Effector CD4-positive, alpha-beta T cell (primary cell): ENCODE measurements around the gene PSMD14.

Source experiments
- DNase-seq: peaks from one replicate; pipeline ENCODE4 v3.0.0-alpha.2; 2020

The PSMD14 gene

GRCh38 chr2:161420406-161421074 is 112.3 kb downstream of the PSMD14 start:
- DNase-seq = no peak

- no peak for DNase-seq
These were observed 113.5 kb downstream of the PSMD14 start for GRCh38 chr2:161421686-161422085.

GRCh38 chr2:161422816-161423403 is 114.7 kb downstream of the PSMD14 start:
- no peak for DNase-seq

GRCh38 chr2:161423421-161424393 is 115.5 kb downstream of the PSMD14 start:
- no peak for DNase-seq

GRCh38 chr2:161424394-161424769 is 116.2 kb downstream of the PSMD14 start:
- no peak for DNase-seq

- no peak for DNase-seq
These were observed 116.9 kb downstream of the PSMD14 start for GRCh38 chr2:161424891-161425727.

GRCh38 chr2:161425728-161426454 is 117.7 kb downstream of the PSMD14 start:
- DNase-seq = no peak

GRCh38 chr2:161426455-161426921 is 118.3 kb downstream of the PSMD14 start:
- DNase-seq = no peak

GRCh38 chr2:161426922-161427663 is 118.9 kb downstream of the PSMD14 start:
- DNase-seq = no peak

- DNase-seq = no peak
These were observed 119.7 kb downstream of the PSMD14 start for GRCh38 chr2:161427664-161428587.

GRCh38 chr2:161430386-161430785 is 122.2 kb downstream of the PSMD14 start:
- no peak for DNase-seq

- DNase-seq = no peak
These were observed 123.9 kb downstream of the PSMD14 start for GRCh38 chr2:161432107-161432506.

- no peak for DNase-seq
These were observed 125.9 kb downstream of the PSMD14 start for GRCh38 chr2:161434118-161434517.

- DNase-seq = no peak
These were observed 128.2 kb downstream of the PSMD14 start for GRCh38 chr2:161436411-161436810.

GRCh38 chr2:161438598-161438997 is 130.4 kb downstream of the PSMD14 start:
- no peak for DNase-seq

- no peak for DNase-seq
These were observed 136.9 kb downstream of the PSMD14 start for GRCh38 chr2:161445097-161445496.

GRCh38 chr2:161448431-161448830 is 140.2 kb downstream of the PSMD14 start:
- DNase-seq = no peak
